GM23338 (cell line): ENCODE data around the gene BRD3. TPM values are rescaled to one million over a fixed set of nuclear protein-coding genes. Genes with fewer than 3 reads are reported as not detected.
A peak's percentile ranks its signal among the peaks of the same experiment; 100 is the strongest.

Experiments
- ATAC-seq: fragments of 200-7000 bp; cut with Tn5 transposase; 3 replicates; pipeline ENCODE4 v1.9.1; 2020
- DNase-seq: peaks from one replicate; pipeline ENCODE4 v3.0.0-alpha.2; 2015; ENCODE audit warnings: low spot score
- H2AFZ ChIP-seq: fragments of 200-600 bp; sonication (generic); 2 replicates; pipeline ENCODE4 v1.8.0; 2016; ENCODE audit warnings: antibody characterized with exemption, mild to moderate bottlenecking, moderate library complexity
- H3F3A ChIP-seq: fragments of 200-600 bp; sonication (generic); replicated peaks from 2 replicates; pipeline ENCODE4 v1.8.0; 2017; ENCODE audit warnings: antibody characterized with exemption, mixed run types, low read depth
- H3K27ac ChIP-seq: fragments of 200-600 bp; sonication (generic); 2 replicates; pipeline ENCODE4 v1.6.1; 2016; ENCODE audit warnings: low read depth
- H3K27me3 ChIP-seq: fragments of 200-600 bp; sonication (generic); 2 replicates; pipeline ENCODE4 v1.8.0; 2016; ENCODE audit warnings: mild to moderate bottlenecking, mixed run types, moderate library complexity; ENCODE audit not compliant: insufficient read depth
- H3K36me3 ChIP-seq: fragments of 200-600 bp; sonication (generic); 2 replicates; pipeline ENCODE4 v1.8.0; 2016; ENCODE audit warnings: mild to moderate bottlenecking; ENCODE audit not compliant: insufficient read depth
- H3K4me1 ChIP-seq: fragments of 200-600 bp; sonication (generic); 2 replicates; pipeline ENCODE4 v1.8.0; 2016; ENCODE audit warnings: mild to moderate bottlenecking, moderate library complexity; ENCODE audit not compliant: insufficient read depth
- H3K4me2 ChIP-seq: fragments of 200-600 bp; sonication (generic); 2 replicates; pipeline ENCODE4 v1.7.1; 2017; ENCODE audit warnings: mixed run types
- H3K4me3 ChIP-seq: fragments of 200-600 bp; sonication (generic); 2 replicates; pipeline ENCODE4 v1.6.1; 2016; ENCODE audit warnings: mixed run types
- H3K79me2 ChIP-seq: fragments of 200-600 bp; sonication (generic); replicated peaks from 2 replicates; pipeline ENCODE4 v1.8.0; 2017; ENCODE audit warnings: mild to moderate bottlenecking; ENCODE audit not compliant: insufficient read depth
- H3K9me2 ChIP-seq: fragments of 200-600 bp; sonication (generic); 2 replicates; pipeline ENCODE4 v1.8.0; 2017; ENCODE audit not compliant: insufficient read depth
- H4K20me1 ChIP-seq: fragments of 200-600 bp; sonication (generic); replicated peaks from 2 replicates; pipeline ENCODE4 v1.8.0; 2017; ENCODE audit warnings: mild to moderate bottlenecking; ENCODE audit not compliant: insufficient read depth
- H3K27ac Mint-ChIP-seq: 2 replicates; pipeline ENCODE4 v1.8.0; 2020; ENCODE audit warnings: inconsistent platforms, mild to moderate bottlenecking, moderate library complexity, mixed read lengths
- H3K27me3 Mint-ChIP-seq: 3 replicates; pipeline ENCODE4 v1.8.0; 2022; ENCODE audit warnings: low read depth, mild to moderate bottlenecking, moderate library complexity, mixed read lengths, inconsistent platforms; ENCODE audit not compliant: insufficient read depth, poor library complexity
- H3K36me3 Mint-ChIP-seq: 3 replicates; pipeline ENCODE4 v1.8.0; 2021; ENCODE audit warnings: low read depth, mild to moderate bottlenecking, inconsistent platforms, moderate library complexity, mixed read lengths
- H3K4me1 Mint-ChIP-seq: 3 replicates; pipeline ENCODE4 v1.8.0; 2020; ENCODE audit warnings: mild to moderate bottlenecking, inconsistent platforms, mixed read lengths
- H3K4me3 Mint-ChIP-seq: 3 replicates; pipeline ENCODE4 v1.8.0; 2021; ENCODE audit warnings: moderate library complexity, mild to moderate bottlenecking, inconsistent platforms, mixed read lengths
- H3K9me3 Mint-ChIP-seq: 3 replicates; pipeline ENCODE4 v1.8.0; 2020; ENCODE audit warnings: moderate library complexity, mild to moderate bottlenecking, inconsistent platforms, mixed read lengths
- CREB1 ChIP-seq: fragments of 250-450 bp; sonication (Bioruptor Pico); IDR thresholded peaks from 2 replicates; pipeline ENCODE4 v1.5.0; 2020; ENCODE audit warnings: low read depth, mild to moderate bottlenecking, moderate library complexity
- EZH2 ChIP-seq: fragments of 200-600 bp; sonication (generic); IDR thresholded peaks from one replicate; pipeline ENCODE4 v1.8.0; 2017; ENCODE audit warnings: antibody characterized with exemption, mild to moderate bottlenecking, low read depth; ENCODE audit not compliant: unreplicated experiment
- EZH2phosphoT487 ChIP-seq: fragments of 200-600 bp; sonication (generic); IDR thresholded peaks from one replicate; pipeline ENCODE4 v1.8.1; 2018; ENCODE audit warnings: antibody characterized with exemption; ENCODE audit not compliant: unreplicated experiment
- JUNB ChIP-seq: IDR thresholded peaks from one replicate; pipeline ENCODE4 v1.6.1; 2016; ENCODE audit warnings: antibody characterized with exemption; ENCODE audit not compliant: unreplicated experiment
- POLR2AphosphoS5 ChIP-seq: IDR thresholded peaks from 2 replicates; pipeline ENCODE4 v1.6.1; 2016; ENCODE audit warnings: antibody characterized with exemption, low read depth
- REST ChIP-seq: IDR thresholded peaks from one replicate; pipeline ENCODE4 v1.6.1; 2018; ENCODE audit warnings: antibody characterized with exemption; ENCODE audit not compliant: unreplicated experiment
- STAT1 ChIP-seq: IDR thresholded peaks from one replicate; pipeline ENCODE4 v1.6.1; 2016; ENCODE audit warnings: antibody characterized with exemption; ENCODE audit not compliant: unreplicated experiment
- ZNF114 ChIP-seq: fragments of 250-450 bp; sonication (Bioruptor Pico); IDR thresholded peaks from 2 replicates; pipeline ENCODE4 v1.5.0; 2020; ENCODE audit warnings: mild to moderate bottlenecking, moderate library complexity
- ZNF331 ChIP-seq: fragments of 250-450 bp; sonication (Bioruptor Pico); IDR thresholded peaks from 2 replicates; pipeline ENCODE4 v1.5.0; 2020; ENCODE audit warnings: low read depth, mild to moderate bottlenecking, moderate library complexity
- ZNF462 ChIP-seq: fragments of 250-450 bp; sonication (Bioruptor Pico); IDR thresholded peaks from 2 replicates; pipeline ENCODE4 v1.5.0; 2020; ENCODE audit warnings: mild to moderate bottlenecking, moderate library complexity
- polyA plus RNA-seq: library from polyadenylated mRNA; unstranded; fragments of >200 nt; fragmentation: Nextera tagmentation; extraction: Ambion mirVana; gene quantifications from 2 replicates; pipeline ENCODE4 v1.2.1, GENCODE V29; 2016
- total RNA-seq: library from RNA; depleted of rRNA; stranded (reverse); fragments of >200 nt; shearing (Covaris generic); gene quantifications from 2 replicates; pipeline ENCODE4 v1.2.3, GENCODE V29; 2014

The BRD3 gene
- total and polyA plus RNA-seq, 2 experiments from 2014 or later, result 46.0 to 88.0 TPM

GRCh38 chr9:134071149-134071548 is 3.3 kb upstream of the BRD3 start (continued):
- no peak for TF ChIP-seq REST

DNA sequence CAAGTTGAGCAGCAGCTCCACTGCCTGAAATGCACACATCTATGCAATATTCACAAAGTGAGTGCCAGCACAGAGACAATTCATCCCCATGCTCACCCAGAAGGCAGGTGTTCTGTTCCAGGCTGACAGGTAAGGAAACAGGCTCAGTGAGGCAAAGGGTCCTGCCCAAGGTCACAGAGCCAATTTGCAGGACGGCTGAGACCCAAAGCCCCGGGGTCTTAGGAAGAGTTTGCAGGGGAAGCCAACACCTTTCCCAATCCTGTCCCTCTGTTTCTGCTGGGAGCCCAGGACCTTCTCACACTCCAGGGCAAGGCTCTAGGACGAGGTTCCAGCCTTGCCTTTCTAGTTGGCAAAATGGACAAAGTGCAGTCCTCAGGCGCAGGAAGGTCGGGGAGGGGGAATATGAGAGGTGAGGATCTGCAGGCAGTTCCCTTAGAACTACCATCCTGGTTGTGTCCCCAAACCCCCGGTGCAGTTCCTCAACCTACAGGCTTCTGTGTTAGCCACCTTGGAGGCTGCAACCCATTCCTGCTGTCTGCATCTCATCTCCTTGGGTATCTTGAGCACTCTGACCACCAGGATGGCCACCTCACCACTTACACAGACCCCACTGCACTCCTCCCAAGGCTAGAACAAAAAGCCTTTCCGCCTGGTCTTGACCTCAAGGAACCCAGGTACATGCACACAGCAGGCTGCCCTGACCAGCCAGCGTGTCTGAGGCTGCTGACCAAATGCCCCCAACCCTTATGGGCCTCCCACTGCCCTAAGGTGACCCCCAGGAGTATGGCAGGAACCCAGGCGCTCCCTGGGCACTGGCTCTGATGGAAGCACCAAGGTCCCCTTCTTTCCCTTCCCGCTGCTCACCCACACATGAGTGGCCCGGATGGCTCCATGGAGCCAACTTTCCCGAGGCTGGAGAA is 1.9 kb upstream of the BRD3 start:
- Mint-ChIP-seq H3K27me3 (peaks cover 21% of the 10 kb centered on the region), H3K4me1 (peaks cover 20% of the 10 kb centered on the region), H3K4me3 (peak overlapping the region; percentile 74; the same call in 1 of the 3 replicates), H3K9me3 (peaks cover 23% of the 10 kb centered on the region), H3K27ac (no peak overlapping the region), H3K36me3 (peaks cover 15% of the 10 kb centered on the region; the same call in 2 of the 3 replicates)
- H3K27me3 ChIP-seq, result no peaks in the 10 kb centered on the region
- H3K4me1 ChIP-seq, result peaks cover 8% of the 10 kb centered on the region; the same call in 1 of the 2 replicates
- H2AFZ ChIP-seq, result peak overlapping the region; percentile 59; the same call in 1 of the 2 replicates
- no peak overlapping the region for H3K27ac ChIP-seq
- peaks cover 24% of the 10 kb centered on the region for H3K79me2 ChIP-seq
- ATAC-seq (no peak), DNase-seq (no peak)
- peaks cover 22% of the 10 kb centered on the region for H4K20me1 ChIP-seq
- peak overlapping the region; percentile 90; the same call in 1 of the 2 replicates for H3K4me2 ChIP-seq
- no peaks in the 10 kb centered on the region for H3K36me3 ChIP-seq
- H3F3A ChIP-seq, result no peaks in the 10 kb centered on the region
- H3K9me2 ChIP-seq, result no peaks in the 10 kb centered on the region
- H3K4me3 ChIP-seq, result no peak overlapping the region
- no peak for TF ChIP-seq STAT1
- TF ChIP-seq CREB1 (CRISPR knock-in tag), result no peak
- no peak for TF ChIP-seq REST
- no peak for TF ChIP-seq EZH2
- TF ChIP-seq EZH2phosphoT487, result no peak
- TF ChIP-seq JUNB, result no peak
- TF ChIP-seq ZNF114, result no peak
- no peak for TF ChIP-seq ZNF462 (CRISPR knock-in tag)
- TF ChIP-seq ZNF331, result no peak
- no peak for TF ChIP-seq POLR2AphosphoS5
